Liver (tissue), 9 donors: ENCODE measurements around the gene TM4SF5. TPM values are rescaled to one million over a fixed set of nuclear protein-coding genes. Genes with fewer than 3 reads are reported as not detected.
"Not testable (repeated sequence)": the region's sequence is repeated elsewhere in the genome, so short reads cannot be mapped to it uniquely, and the experiment has no call there.

Source experiments
- DNase-seq: peaks from one replicate; pipeline ENCODE4 v3.0.0-alpha.2; 2017; ENCODE audit warnings: low spot score
- H3K27ac ChIP-seq, 2 donors: one replicate each; pipeline ENCODE4 v1.7.0; 2013; ENCODE audit warnings: inconsistent platforms in 2 of 2, low read length in 2 of 2, control low read depth in 1 of 2, low read depth in 1 of 2, mild to moderate bottlenecking in 1 of 2
- H3K27me3 ChIP-seq, 4 donors: one replicate each; pipeline versions ENCODE4 v1.6.1 to v1.7.0; 2013; ENCODE audit warnings: low read length in 3 of 4, inconsistent platforms in 1 of 4, mild to moderate bottlenecking in 1 of 4, moderate library complexity in 1 of 4; ENCODE audit not compliant: control insufficient read depth in 4 of 4, insufficient read depth in 4 of 4
- H3K36me3 ChIP-seq, 4 donors: one replicate each; pipeline versions ENCODE4 v1.6.1 to v1.7.0; 2013; ENCODE audit warnings: low read length in 3 of 4, mild to moderate bottlenecking in 3 of 4, low read depth in 1 of 4, moderate library complexity in 1 of 4; ENCODE audit not compliant: control insufficient read depth in 4 of 4, insufficient read depth in 3 of 4
- H3K4me1 ChIP-seq, 4 donors: one replicate each; pipeline versions ENCODE4 v1.6.1 to v1.7.0; 2013; ENCODE audit warnings: low read length in 3 of 4, mild to moderate bottlenecking in 3 of 4, moderate library complexity in 1 of 4; ENCODE audit not compliant: control insufficient read depth in 4 of 4, insufficient read depth in 4 of 4
- H3K4me3 ChIP-seq, 3 donors: one replicate each; pipeline versions ENCODE4 v1.6.1 to v1.7.0; 2013; ENCODE audit warnings: low read length in 3 of 3, control low read depth in 1 of 3, low read depth in 1 of 3, mild to moderate bottlenecking in 1 of 3
- H3K9ac ChIP-seq, 2 donors: one replicate each; pipeline ENCODE4 v1.7.0; 2013; ENCODE audit warnings: low read length in 2 of 2, mild to moderate bottlenecking in 2 of 2, moderate library complexity in 2 of 2, control low read depth in 1 of 2, low read depth in 1 of 2
- H3K9me3 ChIP-seq, 4 donors: one replicate each; pipeline versions ENCODE4 v1.6.1 to v1.7.0; 2013; ENCODE audit warnings: low read length in 3 of 4; ENCODE audit not compliant: control insufficient read depth in 4 of 4
- CTCF ChIP-seq: fragments of 150-350 bp; IDR thresholded peaks from 2 replicates; pipeline ENCODE4 v1.5.1; 2017; ENCODE audit warnings: improper control_type of control experiment, low read depth, low read length; ENCODE audit not compliant: missing input control
- EGR1 ChIP-seq, 2 donors: IDR thresholded peaks; 2 replicates each; pipeline ENCODE4 v1.6.1; 2016 to 2018; ENCODE audit warnings: antibody characterized with exemption in 2 of 2, low read depth in 2 of 2
- FOXA1 ChIP-seq: IDR thresholded peaks from 2 replicates; pipeline ENCODE4 v1.6.1; 2016; ENCODE audit warnings: antibody characterized with exemption
- FOXA2 ChIP-seq: IDR thresholded peaks from 2 replicates; pipeline ENCODE4 v1.6.1; 2016; ENCODE audit warnings: antibody characterized with exemption
- GABPA ChIP-seq, 2 donors: IDR thresholded peaks in 1 of 2; conservative IDR thresholded peaks in 1 of 2; 2 replicates each; pipeline ENCODE4 v1.6.1; 2016; ENCODE audit warnings: antibody characterized with exemption in 2 of 2, mild to moderate bottlenecking in 1 of 2, moderate library complexity in 1 of 2
- HNF4A ChIP-seq, 2 donors: conservative IDR thresholded peaks; 2 replicates each; pipeline ENCODE4 v1.6.1; 2016; ENCODE audit warnings: antibody characterized with exemption in 2 of 2, mild to moderate bottlenecking in 2 of 2
- HNF4G ChIP-seq: IDR thresholded peaks from 2 replicates; pipeline ENCODE4 v1.6.1; 2016; ENCODE audit warnings: antibody characterized with exemption
- JUND ChIP-seq, 2 donors: IDR thresholded peaks; 2 replicates each; pipeline ENCODE4 v1.6.1; 2016; ENCODE audit warnings: antibody characterized with exemption in 2 of 2
- NR2F2 ChIP-seq: IDR thresholded peaks from 2 replicates; pipeline ENCODE4 v1.6.1; 2016; ENCODE audit warnings: antibody characterized with exemption
- RAD21 ChIP-seq, 2 donors: IDR thresholded peaks; 2 replicates each; pipeline ENCODE4 v1.6.1; 2016; ENCODE audit warnings: antibody characterized with exemption in 2 of 2, mild to moderate bottlenecking in 2 of 2
- REST ChIP-seq: IDR thresholded peaks from 2 replicates; pipeline ENCODE4 v1.6.1; 2016; ENCODE audit warnings: antibody characterized with exemption, mild to moderate bottlenecking
- RXRA ChIP-seq, 2 donors: IDR thresholded peaks; 2 replicates each; pipeline ENCODE4 v1.6.1; 2017 to 2018; ENCODE audit warnings: antibody characterized with exemption in 2 of 2, mild to moderate bottlenecking in 1 of 2
- SP1 ChIP-seq: IDR thresholded peaks from 2 replicates; pipeline ENCODE4 v1.6.1; 2018; ENCODE audit warnings: antibody characterized with exemption, mild to moderate bottlenecking
- TAF1 ChIP-seq: conservative IDR thresholded peaks from 2 replicates; pipeline ENCODE4 v1.6.1; 2016; ENCODE audit warnings: antibody characterized with exemption, mild to moderate bottlenecking
- YY1 ChIP-seq: IDR thresholded peaks from 2 replicates; pipeline ENCODE4 v1.6.1; 2016; ENCODE audit warnings: antibody characterized with exemption, mild to moderate bottlenecking
- WGBS: extraction: QIAGEN DNeasy Blood & Tissue Kit; methylation state at CpG from one replicate; pipeline ENCODE4 v1.1.7; 2013; 5-methylcytosine and 5-hydroxymethylcytosine counted together
- polyA plus RNA-seq, 2 donors: library from polyadenylated mRNA; stranded (reverse) in 1 of 2; unstranded in 1 of 2; fragments of 200-250 nt in 1 of 2; fragments of >200 nt in 1 of 2; fragmentation: Nextera tagmentation in 1 of 2; extraction: Ambion mirVana in 1 of 2; gene quantifications; one replicate each; pipeline versions ENCODE4 v1.2.1 to v1.2.3, GENCODE V29; 2013 to 2015
- total RNA-seq, 2 donors: library from RNA; depleted of rRNA; stranded (reverse); fragments of >200 nt; gene quantifications; one replicate each; pipeline ENCODE4 v1.2.3, GENCODE V29; 2014
- TF ChIP-seq, protein P1 (sequence below): IDR thresholded peaks from 2 replicates; pipeline ENCODE4 v1.6.1; 2016; ENCODE audit warnings: antibody characterized with exemption
- TF ChIP-seq, protein P2 (sequence below): IDR thresholded peaks from 2 replicates; pipeline ENCODE4 v1.6.1; 2016; ENCODE audit warnings: antibody characterized with exemption
- TF ChIP-seq, protein P3 (sequence below): IDR thresholded peaks from 2 replicates; pipeline ENCODE4 v1.6.1; 2016; ENCODE audit warnings: antibody characterized with exemption
- donor health status: healthy.
- donor health status: healthy.
- donor health status: healthy.
- donor health status: healthy.
- donor health status: healthy.

Gene TM4SF5
- total and polyA plus RNA-seq, 4 donors: 20.1 to 309 (median 115) TPM

GRCh38 chr17:4827399-4827798 lies 55.7 kb downstream of the TM4SF5 start:
- Histone ChIP-seq H3K9me3 (no peaks in the 10 kb centered on the region), H3K9ac (no peak overlapping the region), H3K4me1 (peaks cover 0 to 3% (median under 1%) of the 10 kb centered on the region in 4 donors), H3K4me3 (no peak overlapping the region), H3K27me3 (no peaks in the 10 kb centered on the region), H3K36me3 (peaks cover 0 to 10% (median 2%) of the 10 kb centered on the region in 4 donors), H3K27ac (no peak overlapping the region)
- TF ChIP-seq TAF1: no peak
- no peak for TF ChIP-seq EGR1 (IDR thresholded peaks at IDR 0.05; ENCODE audit: low read depth in 2 of 2)
- TF ChIP-seq, protein P1, sequence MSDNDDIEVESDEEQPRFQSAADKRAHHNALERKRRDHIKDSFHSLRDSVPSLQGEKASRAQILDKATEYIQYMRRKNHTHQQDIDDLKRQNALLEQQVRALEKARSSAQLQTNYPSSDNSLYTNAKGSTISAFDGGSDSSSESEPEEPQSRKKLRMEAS: no peak
- no peak for TF ChIP-seq GABPA (IDR thresholded peaks at IDR 0.05 in 1 of 2, conservative IDR thresholded peaks at IDR 0.05 in 1 of 2)
- no peak for TF ChIP-seq FOXA2
- TF ChIP-seq NR2F2: no peak
- TF ChIP-seq RAD21 (IDR thresholded peaks at IDR 0.05): no peak
- no peak for TF ChIP-seq YY1
- TF ChIP-seq JUND (IDR thresholded peaks at IDR 0.05): no peak
- TF ChIP-seq HNF4G: no peak
- TF ChIP-seq, protein P2, sequence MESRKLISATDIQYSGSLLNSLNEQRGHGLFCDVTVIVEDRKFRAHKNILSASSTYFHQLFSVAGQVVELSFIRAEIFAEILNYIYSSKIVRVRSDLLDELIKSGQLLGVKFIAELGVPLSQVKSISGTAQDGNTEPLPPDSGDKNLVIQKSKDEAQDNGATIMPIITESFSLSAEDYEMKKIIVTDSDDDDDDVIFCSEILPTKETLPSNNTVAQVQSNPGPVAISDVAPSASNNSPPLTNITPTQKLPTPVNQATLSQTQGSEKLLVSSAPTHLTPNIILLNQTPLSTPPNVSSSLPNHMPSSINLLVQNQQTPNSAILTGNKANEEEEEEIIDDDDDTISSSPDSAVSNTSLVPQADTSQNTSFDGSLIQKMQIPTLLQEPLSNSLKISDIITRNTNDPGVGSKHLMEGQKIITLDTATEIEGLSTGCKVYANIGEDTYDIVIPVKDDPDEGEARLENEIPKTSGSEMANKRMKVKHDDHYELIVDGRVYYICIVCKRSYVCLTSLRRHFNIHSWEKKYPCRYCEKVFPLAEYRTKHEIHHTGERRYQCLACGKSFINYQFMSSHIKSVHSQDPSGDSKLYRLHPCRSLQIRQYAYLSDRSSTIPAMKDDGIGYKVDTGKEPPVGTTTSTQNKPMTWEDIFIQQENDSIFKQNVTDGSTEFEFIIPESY: no peak
- TF ChIP-seq SP1: no peak
- TF ChIP-seq, protein P3, sequence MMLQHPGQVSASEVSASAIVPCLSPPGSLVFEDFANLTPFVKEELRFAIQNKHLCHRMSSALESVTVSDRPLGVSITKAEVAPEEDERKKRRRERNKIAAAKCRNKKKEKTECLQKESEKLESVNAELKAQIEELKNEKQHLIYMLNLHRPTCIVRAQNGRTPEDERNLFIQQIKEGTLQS: no peak
- no peak for TF ChIP-seq RXRA (IDR thresholded peaks at IDR 0.05)
- no peak for TF ChIP-seq FOXA1
- no peak for TF ChIP-seq CTCF
- no peak for TF ChIP-seq HNF4A (conservative IDR thresholded peaks at IDR 0.05)
- no peak for TF ChIP-seq REST
- WGBS: 90% methylated on average over 8 of the region's 8 CpGs
- no peak for DNase-seq

DNA sequence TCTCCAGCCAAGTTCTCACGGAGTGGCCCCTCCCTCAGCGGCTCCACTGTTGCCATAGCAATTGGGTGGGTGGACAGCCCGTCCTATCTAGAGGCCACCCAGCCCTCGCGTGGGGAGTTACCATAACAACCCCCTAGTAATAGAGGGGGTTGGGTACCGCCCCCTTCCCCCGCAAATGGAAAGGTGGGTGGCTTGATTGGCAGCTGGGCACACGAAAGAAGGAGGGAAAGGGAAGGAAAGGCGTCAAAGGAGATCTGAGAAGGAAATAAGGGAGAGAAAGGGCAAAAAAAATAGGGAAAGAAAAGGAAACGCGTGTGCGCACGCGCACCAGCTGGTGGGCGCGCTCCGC lies 61.1 kb downstream of the TM4SF5 start:
- Histone ChIP-seq H3K4me1 (peaks cover 12 to 37% (median 27%) of the 10 kb centered on the region in 4 donors), H3K9ac (peak overlapping the region; percentile 8 to 66), H3K4me3 (peak overlapping the region in 2 of 3 donors; percentile 77 to 96), H3K27ac (peak overlapping the region; percentile 86 to 90)
- H3K36me3 ChIP-seq, DNase-seq, H3K9me3 ChIP-seq, H3K27me3 ChIP-seq: not testable (repeated sequence)
- 0% methylated on average over 10 of the region's 17 CpGs for WGBS

Other genes with a start within 250 kb of the TM4SF5 start
- gene MYBBP1A, start 216.5 kb upstream of the TM4SF5 start, total RNA-seq: 10 to 100 TPM; 20.5 to 23.3 TPM
- gene MYBBP1A, start 216.5 kb upstream of the TM4SF5 start, polyA plus RNA-seq: 10 to 100 TPM; 12.2 to 19.6 TPM
- gene GGT6, start 211.3 kb upstream of the TM4SF5 start, total RNA-seq: 1 to 10 TPM in 1 of 2 donors, under 1 TPM in 1; 0.19 to 1.1 TPM
- gene GGT6, start 211.3 kb upstream of the TM4SF5 start, polyA plus RNA-seq: under 1 TPM; 0.43 to 0.64 TPM
- gene SMTNL2, start 187.4 kb upstream of the TM4SF5 start, total RNA-seq: not detected
- gene SMTNL2, start 187.4 kb upstream of the TM4SF5 start, polyA plus RNA-seq: under 1 TPM; 0.13 to 0.29 TPM
- 1 to 10 TPM in 1 of 2 donors, not detected in 1; 1.7 TPM for gene ALOX15, start 130.2 kb upstream of the TM4SF5 start, total RNA-seq
- gene ALOX15, start 130.2 kb upstream of the TM4SF5 start, polyA plus RNA-seq: under 1 TPM in 1 of 2 donors, not detected in 1; 0.03 TPM
- 10 to 100 TPM; 14.2 to 14.8 TPM for gene PELP1, start 67.7 kb upstream of the TM4SF5 start, total RNA-seq
- 10 to 100 TPM in 1 of 2 donors, 1 to 10 TPM in 1; 5.1 to 12.8 TPM for gene PELP1, start 67.7 kb upstream of the TM4SF5 start, polyA plus RNA-seq
- gene ARRB2, start 61.3 kb upstream of the TM4SF5 start, total RNA-seq: 10 to 100 TPM; 11.8 to 14.1 TPM
- gene ARRB2, start 61.3 kb upstream of the TM4SF5 start, polyA plus RNA-seq: 10 to 100 TPM; 13.7 to 16.5 TPM
- gene MED11, start 40.5 kb upstream of the TM4SF5 start, total RNA-seq: 10 to 100 TPM; 11.2 to 11.5 TPM
- gene MED11, start 40.5 kb upstream of the TM4SF5 start, polyA plus RNA-seq: 10 to 100 TPM; 15.9 to 35.6 TPM
- under 1 TPM; 0.47 to 0.67 TPM for gene ZMYND15, start 32.1 kb upstream of the TM4SF5 start, total RNA-seq
- gene ZMYND15, start 32.1 kb upstream of the TM4SF5 start, polyA plus RNA-seq: 1 to 10 TPM in 1 of 2 donors, under 1 TPM in 1; 0.75 to 2.4 TPM
- gene CXCL16, start 32.0 kb upstream of the TM4SF5 start, total RNA-seq: 10 to 100 TPM; 10.7 to 15.3 TPM
- 10 to 100 TPM; 16.9 to 41.1 TPM for gene CXCL16, start 32.0 kb upstream of the TM4SF5 start, polyA plus RNA-seq
- gene VMO1, start 14.5 kb downstream of the TM4SF5 start, total RNA-seq: 1 to 10 TPM; 1.7 to 1.8 TPM
- gene VMO1, start 14.5 kb downstream of the TM4SF5 start, polyA plus RNA-seq: 1 to 10 TPM; 5.9 to 9.1 TPM
- 10 to 100 TPM; 15.1 to 34.5 TPM for gene GLTPD2, start 17.1 kb downstream of the TM4SF5 start, total RNA-seq
- 10 to 100 TPM; 16.9 to 63.2 TPM for gene GLTPD2, start 17.1 kb downstream of the TM4SF5 start, polyA plus RNA-seq
- gene PSMB6, start 24.3 kb downstream of the TM4SF5 start, total RNA-seq: 10 to 100 TPM; 64.7 to 95.5 TPM
- gene PSMB6, start 24.3 kb downstream of the TM4SF5 start, polyA plus RNA-seq: 100 to 1,000 TPM; 155 to 219 TPM
- 10 to 100 TPM in 1 of 2 donors, 1 to 10 TPM in 1; 3.5 to 15.8 TPM for gene PLD2, start 35.3 kb downstream of the TM4SF5 start, total RNA-seq
- 1 to 10 TPM; 5.6 to 6.0 TPM for gene PLD2, start 35.3 kb downstream of the TM4SF5 start, polyA plus RNA-seq
- gene MINK1, start 61.5 kb downstream of the TM4SF5 start, total RNA-seq: 10 to 100 TPM; 25.6 to 30.6 TPM
- gene MINK1, start 61.5 kb downstream of the TM4SF5 start, polyA plus RNA-seq: 10 to 100 TPM in 1 of 2 donors, 1 to 10 TPM in 1; 6.9 to 16.6 TPM
- gene C17orf107, start 127.7 kb downstream of the TM4SF5 start, total RNA-seq: 1 to 10 TPM; 1.1 to 2.3 TPM
- gene C17orf107, start 127.7 kb downstream of the TM4SF5 start, polyA plus RNA-seq: 1 to 10 TPM in 1 of 2 donors, under 1 TPM in 1; 0.19 to 5.9 TPM
- gene CHRNE, start 131.2 kb downstream of the TM4SF5 start, total RNA-seq: under 1 TPM; 0.19 to 0.84 TPM
- 1 to 10 TPM in 1 of 2 donors, under 1 TPM in 1; 0.47 to 3.1 TPM for gene CHRNE, start 131.2 kb downstream of the TM4SF5 start, polyA plus RNA-seq
- gene GP1BA, start 160.4 kb downstream of the TM4SF5 start, total RNA-seq: 1 to 10 TPM in 1 of 2 donors, not detected in 1; 2.3 TPM
- under 1 TPM; 0.03 to 0.18 TPM for gene GP1BA, start 160.4 kb downstream of the TM4SF5 start, polyA plus RNA-seq
- 10 to 100 TPM; 28.5 to 40.7 TPM for gene SLC25A11, start 168.2 kb downstream of the TM4SF5 start, total RNA-seq
- 10 to 100 TPM; 51.3 to 54.1 TPM for gene SLC25A11, start 168.2 kb downstream of the TM4SF5 start, polyA plus RNA-seq
- gene RNF167, start 168.4 kb downstream of the TM4SF5 start, total RNA-seq: 10 to 100 TPM; 15.9 to 23.4 TPM
- 10 to 100 TPM; 25.4 to 72.6 TPM for gene RNF167, start 168.4 kb downstream of the TM4SF5 start, polyA plus RNA-seq
- gene PFN1, start 176.6 kb downstream of the TM4SF5 start, total RNA-seq: 100 to 1,000 TPM; 150 to 672 TPM
- 100 to 1,000 TPM; 568 to 592 TPM for gene PFN1, start 176.6 kb downstream of the TM4SF5 start, polyA plus RNA-seq
- gene ENO3, start 179.2 kb downstream of the TM4SF5 start, total RNA-seq: 10 to 100 TPM; 26.3 to 27.5 TPM
- gene ENO3, start 179.2 kb downstream of the TM4SF5 start, polyA plus RNA-seq: 100 to 1,000 TPM in 1 of 2 donors, 10 to 100 TPM in 1; 34.1 to 117 TPM
- gene SPAG7, start 195.9 kb downstream of the TM4SF5 start, total RNA-seq: 10 to 100 TPM; 18.6 to 19.8 TPM
- gene SPAG7, start 195.9 kb downstream of the TM4SF5 start, polyA plus RNA-seq: 10 to 100 TPM; 32.1 to 66.3 TPM
- 1 to 10 TPM; 7.8 to 9.6 TPM for gene CAMTA2, start 215.8 kb downstream of the TM4SF5 start, total RNA-seq
- gene CAMTA2, start 215.8 kb downstream of the TM4SF5 start, polyA plus RNA-seq: 10 to 100 TPM; 14.3 to 17.6 TPM
- gene INCA1, start 225.6 kb downstream of the TM4SF5 start, total RNA-seq: under 1 TPM; 0.28 to 0.42 TPM
- gene INCA1, start 225.6 kb downstream of the TM4SF5 start, polyA plus RNA-seq: under 1 TPM; 0.68 to 0.75 TPM
- gene KIF1C, start 226.1 kb downstream of the TM4SF5 start, total RNA-seq: 10 to 100 TPM; 19.7 to 62.2 TPM
- 10 to 100 TPM; 10.4 to 53.8 TPM for gene KIF1C, start 226.1 kb downstream of the TM4SF5 start, polyA plus RNA-seq